BE2C (cell line): ENCODE data around the gene DLG2.

ENCODE experiments used
- DNase-seq: peaks from one replicate; pipeline ENCODE4 v3.0.0-alpha.2; 2020
- H3K27me3 ChIP-seq: fragments of 250-450 bp; sonication (Bioruptor Pico); 2 replicates; pipeline ENCODE4 v1.5.1; 2020; ENCODE audit warnings: mild to moderate bottlenecking
- H3K36me3 ChIP-seq: fragments of 250-450 bp; sonication (Bioruptor Pico); 2 replicates; pipeline ENCODE4 v1.5.1; 2020; ENCODE audit warnings: mild to moderate bottlenecking
- H3K4me1 ChIP-seq: fragments of 250-450 bp; sonication (Bioruptor Pico); 2 replicates; pipeline ENCODE4 v1.5.1; 2020
- H3K4me3 ChIP-seq: 2 replicates; pipeline ENCODE4 v1.5.1; 2011; ENCODE audit warnings: low read depth, low read length
- H3K9me3 ChIP-seq: fragments of 250-450 bp; sonication (Bioruptor Pico); 2 replicates; pipeline ENCODE4 v1.5.1; 2020
- TF ChIP-seq, protein P1 (sequence below): IDR thresholded peaks from 2 replicates; pipeline ENCODE4 v1.5.1; 2012; ENCODE audit warnings: mild to moderate bottlenecking, low read depth, low read length

DLG2 gene

DNA sequence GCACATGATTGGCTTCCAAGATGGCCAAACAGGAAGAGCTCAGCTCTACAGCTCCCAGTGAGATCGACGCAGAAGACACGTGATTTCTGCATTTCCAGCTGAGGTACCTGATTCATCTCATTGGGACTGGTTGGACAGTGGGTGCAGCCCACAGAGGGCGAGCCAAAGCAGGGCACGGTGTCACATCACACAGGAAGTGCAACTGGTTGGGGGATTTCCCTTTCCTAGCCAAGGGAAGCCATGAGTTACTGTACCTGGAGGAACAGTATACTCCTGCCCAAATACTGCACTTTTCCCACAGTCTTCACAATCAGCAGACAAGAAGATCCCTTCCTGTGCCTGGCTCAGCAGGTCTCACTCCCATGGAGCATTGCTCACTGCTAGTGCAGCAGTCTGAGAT lies 131.2 kb downstream of the DLG2 start:
- Histone ChIP-seq H3K9me3 (no peaks in the 10 kb centered on the region), H3K4me1 (no peaks in the 10 kb centered on the region)
- TF ChIP-seq, protein P1, sequence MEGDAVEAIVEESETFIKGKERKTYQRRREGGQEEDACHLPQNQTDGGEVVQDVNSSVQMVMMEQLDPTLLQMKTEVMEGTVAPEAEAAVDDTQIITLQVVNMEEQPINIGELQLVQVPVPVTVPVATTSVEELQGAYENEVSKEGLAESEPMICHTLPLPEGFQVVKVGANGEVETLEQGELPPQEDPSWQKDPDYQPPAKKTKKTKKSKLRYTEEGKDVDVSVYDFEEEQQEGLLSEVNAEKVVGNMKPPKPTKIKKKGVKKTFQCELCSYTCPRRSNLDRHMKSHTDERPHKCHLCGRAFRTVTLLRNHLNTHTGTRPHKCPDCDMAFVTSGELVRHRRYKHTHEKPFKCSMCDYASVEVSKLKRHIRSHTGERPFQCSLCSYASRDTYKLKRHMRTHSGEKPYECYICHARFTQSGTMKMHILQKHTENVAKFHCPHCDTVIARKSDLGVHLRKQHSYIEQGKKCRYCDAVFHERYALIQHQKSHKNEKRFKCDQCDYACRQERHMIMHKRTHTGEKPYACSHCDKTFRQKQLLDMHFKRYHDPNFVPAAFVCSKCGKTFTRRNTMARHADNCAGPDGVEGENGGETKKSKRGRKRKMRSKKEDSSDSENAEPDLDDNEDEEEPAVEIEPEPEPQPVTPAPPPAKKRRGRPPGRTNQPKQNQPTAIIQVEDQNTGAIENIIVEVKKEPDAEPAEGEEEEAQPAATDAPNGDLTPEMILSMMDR, result no peak

DNA sequence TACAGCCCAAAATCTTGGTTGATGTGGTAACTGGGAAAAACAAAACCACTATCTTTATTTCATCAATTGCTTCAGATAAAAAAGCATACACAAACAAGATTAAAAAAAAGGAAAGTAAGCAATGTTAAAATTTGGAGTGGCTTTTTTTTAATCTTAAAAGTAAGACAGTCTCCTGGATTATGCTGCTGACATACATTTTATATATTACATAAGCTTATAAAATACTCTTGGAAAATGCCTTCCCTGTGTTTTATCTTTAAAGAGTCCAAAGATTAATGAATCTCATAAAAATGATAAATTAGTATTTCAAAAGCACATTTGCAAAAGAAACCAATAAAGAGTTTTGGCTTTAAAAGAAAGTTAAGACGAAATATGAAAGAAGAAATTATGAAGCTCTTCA lies 132.7 kb downstream of the DLG2 start:
- TF ChIP-seq, protein P1, result no peak
- no peaks in the 10 kb centered on the region for H3K9me3 ChIP-seq
- no peaks in the 10 kb centered on the region for H3K27me3 ChIP-seq
- H3K4me3 ChIP-seq, result no peak overlapping the region
- H3K36me3 ChIP-seq, result no peaks in the 10 kb centered on the region
- no peaks in the 10 kb centered on the region for H3K4me1 ChIP-seq
- no peak for DNase-seq

More for the DNA sequence above, 131.2 kb downstream of the DLG2 start:
- Histone ChIP-seq H3K4me3 (no peak overlapping the region), H3K27me3 (no peaks in the 10 kb centered on the region), H3K36me3 (no peaks in the 10 kb centered on the region)
- DNase-seq, result no peak

DNA sequence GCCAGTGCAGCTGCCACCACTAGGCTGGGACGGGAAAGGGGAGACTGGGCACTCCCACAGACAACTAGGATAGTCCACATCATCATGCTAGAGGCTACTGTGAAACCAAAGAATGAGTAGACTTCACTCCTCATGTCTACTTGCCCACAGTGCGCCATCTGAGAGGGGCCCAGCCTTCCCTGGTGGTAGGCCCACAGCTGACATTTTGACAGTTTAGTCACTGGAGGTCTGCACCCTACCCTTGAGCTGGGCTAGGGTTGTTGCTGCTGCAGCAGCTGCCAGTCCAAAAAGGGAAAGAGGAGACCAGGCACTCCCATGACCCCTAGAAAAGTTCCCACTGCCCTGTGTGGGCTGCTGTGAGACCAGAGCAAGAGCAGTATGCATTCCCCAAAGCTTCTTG lies 141.2 kb downstream of the DLG2 start:
- Histone ChIP-seq H3K4me3 (no peak overlapping the region), H3K36me3 (no peaks in the 10 kb centered on the region), H3K9me3 (no peaks in the 10 kb centered on the region), H3K27me3 (no peaks in the 10 kb centered on the region), H3K4me1 (no peaks in the 10 kb centered on the region)
- DNase-seq, result no peak
- TF ChIP-seq, protein P1, result no peak

DNA sequence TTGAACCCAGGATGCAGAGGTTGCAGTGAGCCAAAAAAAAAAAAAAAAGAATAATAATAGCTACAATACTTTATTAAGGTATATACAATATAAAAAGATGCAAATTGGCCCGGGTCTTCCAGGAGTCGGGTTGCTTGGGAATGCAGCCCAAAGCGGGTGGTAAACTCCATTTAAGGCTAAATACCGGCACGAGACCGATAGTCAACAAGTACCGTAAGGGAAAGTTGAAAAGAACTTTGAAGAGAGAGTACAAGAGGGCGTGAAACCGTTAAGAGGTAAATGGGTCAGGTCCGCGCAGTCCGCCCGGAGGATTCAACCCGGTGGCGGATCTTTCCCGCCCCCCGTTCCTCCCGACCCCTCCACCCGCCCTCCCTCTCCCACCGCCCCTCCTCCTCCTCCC lies 143.3 kb downstream of the DLG2 start:
- DNase-seq, result no peak
- TF ChIP-seq, protein P1, result no peak
- H3K36me3 ChIP-seq, result no peaks in the 10 kb centered on the region
- no peak overlapping the region for H3K4me3 ChIP-seq
- H3K27me3 ChIP-seq, result no peaks in the 10 kb centered on the region
- H3K4me1 ChIP-seq, result no peaks in the 10 kb centered on the region
- no peaks in the 10 kb centered on the region for H3K9me3 ChIP-seq

DNA sequence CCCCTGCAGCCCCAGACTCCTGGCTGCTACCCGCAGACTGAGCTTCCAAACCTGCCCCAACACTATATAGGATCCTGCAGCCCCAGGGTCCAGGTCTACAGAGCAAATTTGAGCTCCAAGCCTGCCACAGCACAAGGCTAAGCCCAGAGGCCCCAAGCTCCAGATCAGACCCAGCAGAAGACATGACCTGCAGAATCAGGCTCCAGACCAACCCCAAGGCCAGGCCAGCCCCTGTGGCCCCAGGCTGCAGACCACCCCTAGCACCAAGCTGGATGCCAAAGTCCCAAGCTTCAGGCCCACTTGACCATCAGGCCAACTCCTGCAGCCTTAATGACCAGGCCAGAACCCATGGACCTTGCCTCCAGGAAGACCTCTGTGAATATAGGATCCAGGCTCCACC lies 145.3 kb downstream of the DLG2 start:
- Histone ChIP-seq H3K27me3 (no peaks in the 10 kb centered on the region), H3K36me3 (no peaks in the 10 kb centered on the region), H3K9me3 (no peaks in the 10 kb centered on the region), H3K4me1 (no peaks in the 10 kb centered on the region), H3K4me3 (no peak overlapping the region)
- DNase-seq, result no peak
- TF ChIP-seq, protein P1, result no peak

DNA sequence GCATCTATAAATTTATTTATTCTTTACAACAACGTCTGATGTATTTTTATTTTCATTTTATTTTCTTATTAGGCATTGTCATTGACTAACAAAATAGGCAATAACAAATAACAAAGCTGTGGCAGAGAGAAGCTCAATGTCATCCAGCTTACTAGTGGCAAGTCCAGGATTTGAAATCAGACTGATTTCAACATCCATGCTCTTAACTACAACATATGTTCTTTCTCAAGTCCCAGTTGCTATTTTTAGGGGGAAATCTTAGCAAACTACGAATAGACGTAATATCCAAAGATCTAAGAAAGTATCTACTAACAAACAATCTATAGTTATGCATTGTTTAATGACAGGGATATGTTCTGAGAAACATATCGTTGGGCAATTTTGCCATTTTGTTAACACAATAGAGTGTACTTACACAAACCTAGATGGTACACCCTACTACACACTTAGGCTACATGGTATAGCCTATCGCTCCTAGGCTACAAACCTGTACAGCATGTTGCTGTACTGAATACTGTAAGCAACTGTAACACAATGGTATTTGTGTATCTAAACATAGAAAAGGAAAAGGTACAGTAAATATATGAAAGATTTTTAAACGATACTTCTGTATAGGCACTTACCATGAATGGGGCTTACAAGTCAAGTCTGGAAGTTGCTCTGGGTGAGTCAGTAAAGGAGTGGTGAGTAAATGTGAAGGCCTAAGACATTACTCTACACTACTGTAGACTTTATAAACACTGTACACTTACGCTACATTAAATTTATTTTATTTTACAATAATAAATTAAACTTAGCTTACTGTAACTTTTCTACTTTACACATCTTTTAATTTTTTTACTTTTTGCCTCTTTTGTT lies 151.3 kb downstream of the DLG2 start:
- H3K4me3 ChIP-seq, result no peak overlapping the region
- H3K4me1 ChIP-seq, result no peaks in the 10 kb centered on the region
- no peaks in the 10 kb centered on the region for H3K27me3 ChIP-seq
- H3K36me3 ChIP-seq, result no peaks in the 10 kb centered on the region
- DNase-seq, result no peak
- H3K9me3 ChIP-seq, result no peaks in the 10 kb centered on the region
- TF ChIP-seq, protein P1, result no peak
